Mesodermal cell (in vitro differentiated cells): ENCODE data around the gene SLC26A8.

Experiments
- H3K27ac ChIP-seq: 2 replicates; pipeline ENCODE4 v1.7.0; 2013; ENCODE audit warnings: mild to moderate bottlenecking, low read depth, low read length, moderate library complexity; ENCODE audit not compliant: severe bottlenecking
- H3K36me3 ChIP-seq: 2 replicates; pipeline ENCODE4 v1.7.1; 2013; ENCODE audit warnings: mild to moderate bottlenecking, low read length, moderate library complexity; ENCODE audit not compliant: control insufficient read depth, insufficient read depth
- H3K4me1 ChIP-seq: one replicate; pipeline ENCODE4 v1.7.1; 2013; ENCODE audit warnings: mild to moderate bottlenecking, low read length; ENCODE audit not compliant: insufficient read depth, control insufficient read depth, poor library complexity, severe bottlenecking
- H3K4me3 ChIP-seq: 2 replicates; pipeline ENCODE4 v1.7.0; 2013; ENCODE audit warnings: low read length, control low read depth, mild to moderate bottlenecking; ENCODE audit not compliant: insufficient read depth, poor library complexity, severe bottlenecking; ENCODE audit errors: extremely low read depth
- H3K9me3 ChIP-seq: 2 replicates; pipeline ENCODE4 v1.7.1; 2013; ENCODE audit warnings: mild to moderate bottlenecking, low read length, moderate library complexity; ENCODE audit not compliant: control insufficient read depth
- WGBS, 2 experiments: methylation state at CpG; one replicate each; pipeline ENCODE4 v1.1.5; 2013; ENCODE audit warnings: missing lambda C conversion rate in 2 of 2; ENCODE audit not compliant: insufficient coverage in 2 of 2; 5-methylcytosine and 5-hydroxymethylcytosine counted together

SLC26A8 gene

DNA sequence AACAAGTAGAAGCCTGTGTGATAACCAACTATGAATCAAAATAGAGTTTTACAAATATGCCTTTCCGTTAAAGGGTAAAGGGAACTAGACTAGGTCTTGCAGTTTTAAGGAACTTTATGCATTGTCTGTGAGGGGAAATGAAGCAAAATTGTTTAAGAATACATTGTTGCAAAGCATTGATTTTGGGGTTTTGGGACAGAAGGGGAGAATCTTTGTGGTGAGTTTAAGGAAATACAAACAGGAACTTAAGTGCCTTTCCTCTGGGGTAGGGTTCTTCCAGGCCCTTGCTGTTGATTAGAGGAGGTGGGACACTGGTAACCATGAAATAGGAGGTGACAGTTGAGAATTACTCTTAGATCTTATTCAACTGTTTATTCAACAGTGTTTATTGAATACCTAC is 7.8 kb upstream of the SLC26A8 start:
- peaks cover 5% of the 10 kb centered on the region for H3K4me1 ChIP-seq
- no peaks in the 10 kb centered on the region for H3K9me3 ChIP-seq
- H3K4me3 ChIP-seq, result no peak overlapping the region
- WGBS, 2 experiments, result 75 to 100% methylated on average over 1 of the region's 1 CpG
- H3K36me3 ChIP-seq, result peaks cover 3% of the 10 kb centered on the region
- H3K27ac ChIP-seq, result no peak overlapping the region

DNA sequence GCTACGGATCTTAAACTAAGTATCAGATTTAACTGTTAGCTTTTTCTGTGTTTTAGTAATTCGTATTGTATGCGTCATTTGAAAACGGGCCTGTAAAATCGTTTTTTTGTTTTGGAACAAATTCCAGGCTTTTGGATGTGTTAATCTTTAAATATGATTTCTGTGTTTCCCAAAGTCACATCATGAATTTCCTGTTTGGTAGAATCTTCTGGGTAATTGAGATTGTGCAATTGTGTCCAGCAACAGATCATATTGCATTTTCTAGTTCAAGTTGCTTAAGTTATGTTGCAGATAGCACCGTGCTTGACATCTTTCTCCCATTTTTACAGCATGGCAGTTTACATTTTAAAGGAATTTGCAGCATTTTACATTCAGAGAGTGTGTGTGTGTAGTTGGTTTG is 5.0 kb upstream of the SLC26A8 start:
- Histone ChIP-seq H3K27ac (no peak overlapping the region), H3K36me3 (peaks cover 3% of the 10 kb centered on the region), H3K4me1 (peaks cover 26% of the 10 kb centered on the region), H3K9me3 (no peaks in the 10 kb centered on the region), H3K4me3 (peak overlapping the region; percentile 95)
- WGBS, 2 experiments, result 54 to 63% methylated on average over 4 to 5 of the region's 6 CpGs

DNA sequence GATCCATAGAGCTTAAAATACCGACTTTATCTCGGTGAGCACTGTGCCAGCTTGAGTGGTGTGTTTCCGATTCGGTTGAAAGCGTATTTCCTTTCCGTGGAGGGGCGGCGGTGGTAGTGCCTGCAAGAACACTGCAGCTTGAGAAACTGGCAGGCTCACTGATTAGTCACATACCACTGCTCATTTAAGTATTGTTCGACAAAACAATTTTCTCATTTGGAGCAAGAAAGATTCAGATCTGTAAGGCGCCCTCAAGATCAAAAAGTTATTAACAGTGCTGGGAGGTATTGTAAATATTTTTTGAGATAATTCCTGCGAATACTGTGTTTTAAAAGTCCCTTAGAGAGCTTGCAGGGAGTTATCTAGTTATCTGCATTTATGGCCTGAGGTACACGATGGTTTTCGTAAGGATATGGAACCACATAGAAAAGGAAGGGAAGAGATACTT is 4.5 kb upstream of the SLC26A8 start:
- Histone ChIP-seq H3K4me1 (peaks cover 26% of the 10 kb centered on the region), H3K36me3 (peaks cover 3% of the 10 kb centered on the region), H3K9me3 (no peaks in the 10 kb centered on the region), H3K4me3 (peak overlapping the region; percentile 95), H3K27ac (peak overlapping the region; percentile 82)
- 1 to 5% methylated on average over 10 to 13 of the region's 13 CpGs for WGBS, 2 experiments

DNA sequence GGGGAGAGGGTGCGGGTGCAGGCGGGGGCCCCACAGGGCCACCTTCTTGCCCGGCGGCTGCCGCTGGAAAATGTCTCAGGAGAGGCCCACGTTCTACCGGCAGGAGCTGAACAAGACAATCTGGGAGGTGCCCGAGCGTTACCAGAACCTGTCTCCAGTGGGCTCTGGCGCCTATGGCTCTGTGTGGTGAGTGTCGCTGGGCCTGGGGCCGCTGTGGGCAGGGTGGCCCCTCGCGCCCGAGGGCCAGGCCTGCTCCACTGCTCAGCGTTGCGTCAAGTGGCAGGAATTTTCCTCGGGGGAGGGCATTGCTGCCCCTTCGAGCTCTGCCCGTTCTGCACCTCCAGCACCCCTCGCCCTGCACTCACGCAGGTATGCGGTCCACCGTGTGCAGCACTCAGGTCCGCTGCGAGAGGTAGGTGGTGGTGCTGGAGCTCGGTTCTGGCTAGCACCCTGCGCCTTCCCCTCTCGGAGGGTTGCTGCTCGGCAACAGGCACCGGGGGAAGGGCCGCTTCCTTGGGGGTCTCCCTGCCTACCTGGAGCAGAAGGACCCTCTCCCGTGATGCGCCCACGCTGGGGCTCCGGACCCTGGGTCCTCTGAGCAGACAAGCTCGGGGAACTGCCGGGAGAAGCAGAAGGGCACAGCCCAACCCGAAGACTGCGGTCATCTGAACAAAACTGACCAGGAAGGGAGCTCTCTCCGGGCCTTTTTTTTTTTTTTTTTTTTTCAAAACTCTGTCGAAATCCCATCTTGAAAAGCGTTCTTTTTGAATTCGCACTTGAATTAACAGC is 3.8 kb upstream of the SLC26A8 start:
- 0% methylated on average over 31 to 38 of the region's 44 CpGs for WGBS, 2 experiments
- Histone ChIP-seq H3K9me3 (no peaks in the 10 kb centered on the region), H3K4me1 (peaks cover 26% of the 10 kb centered on the region), H3K27ac (peak overlapping the region; percentile 82), H3K4me3 (peak overlapping the region; percentile 95), H3K36me3 (peaks cover 3% of the 10 kb centered on the region)

DNA sequence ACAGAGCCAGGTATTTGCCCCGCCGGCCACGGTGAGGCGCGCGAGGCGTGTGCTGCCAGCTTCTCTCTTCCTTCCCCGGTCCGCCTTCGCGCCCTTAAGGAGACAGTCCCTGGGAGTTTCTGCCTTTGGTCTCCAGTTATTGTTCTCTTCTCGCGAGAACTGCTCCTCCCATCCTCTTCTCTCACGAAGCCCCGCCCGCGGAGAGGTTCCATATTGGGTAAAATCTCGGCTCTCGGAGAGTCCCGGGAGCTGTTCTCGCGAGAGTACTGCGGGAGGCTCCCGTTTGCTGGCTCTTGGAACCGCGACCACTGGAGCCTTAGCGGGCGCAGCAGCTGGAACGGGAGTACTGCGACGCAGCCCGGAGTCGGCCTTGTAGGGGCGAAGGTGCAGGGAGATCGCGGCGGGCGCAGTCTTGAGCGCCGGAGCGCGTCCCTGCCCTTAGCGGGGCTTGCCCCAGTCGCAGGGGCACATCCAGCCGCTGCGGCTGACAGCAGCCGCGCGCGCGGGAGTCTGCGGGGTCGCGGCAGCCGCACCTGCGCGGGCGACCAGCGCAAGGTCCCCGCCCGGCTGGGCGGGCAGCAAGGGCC is 3.2 kb upstream of the SLC26A8 start, which contains the start of gene MAPK14:
MAPK14 (plus strand) TSS at position 308 of the 587 bp plus-strand sequence. CDS start 350 bp downstream, outside the sequence.
- peak within 1 kb of the TSS; percentile 95 for H3K4me3 ChIP-seq
- 0% methylated on average over 46 to 55 of the region's 62 CpGs for WGBS, 2 experiments
- peak within 1 kb of the TSS; percentile 90 for H3K27ac ChIP-seq
- H3K9me3 ChIP-seq, result no peaks in the 10 kb centered on the region
- peaks cover 26% of the 10 kb centered on the region for H3K4me1 ChIP-seq
- H3K36me3 ChIP-seq, result peaks cover 3% of the 10 kb centered on the region

DNA sequence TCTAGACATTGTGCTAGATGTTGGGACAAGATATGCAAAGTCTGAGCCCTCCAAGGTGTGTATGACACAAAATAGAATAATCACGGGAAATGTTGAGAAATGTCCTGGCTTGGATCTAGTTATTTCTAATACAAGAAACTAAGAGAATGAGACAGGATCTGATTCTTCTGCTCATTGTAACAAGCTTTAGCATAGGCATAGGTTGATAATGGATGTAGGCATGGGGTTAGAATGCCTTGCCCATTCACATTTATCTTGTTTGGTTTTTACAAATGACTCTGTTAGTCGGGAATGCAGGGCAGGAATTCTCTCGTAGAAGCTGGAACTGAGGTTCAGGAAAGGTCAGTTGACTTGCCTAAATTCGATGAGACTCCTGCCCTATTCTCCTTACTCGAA is 1.5 kb upstream of the SLC26A8 start:
- peaks cover 21% of the 10 kb centered on the region for H3K4me1 ChIP-seq
- 49 to 50% methylated on average over 2 to 3 of the region's 5 CpGs for WGBS, 2 experiments
- peak overlapping the region; percentile 90 for H3K27ac ChIP-seq
- H3K36me3 ChIP-seq, result no peaks in the 10 kb centered on the region
- H3K9me3 ChIP-seq, result no peaks in the 10 kb centered on the region
- no peak overlapping the region for H3K4me3 ChIP-seq

DNA sequence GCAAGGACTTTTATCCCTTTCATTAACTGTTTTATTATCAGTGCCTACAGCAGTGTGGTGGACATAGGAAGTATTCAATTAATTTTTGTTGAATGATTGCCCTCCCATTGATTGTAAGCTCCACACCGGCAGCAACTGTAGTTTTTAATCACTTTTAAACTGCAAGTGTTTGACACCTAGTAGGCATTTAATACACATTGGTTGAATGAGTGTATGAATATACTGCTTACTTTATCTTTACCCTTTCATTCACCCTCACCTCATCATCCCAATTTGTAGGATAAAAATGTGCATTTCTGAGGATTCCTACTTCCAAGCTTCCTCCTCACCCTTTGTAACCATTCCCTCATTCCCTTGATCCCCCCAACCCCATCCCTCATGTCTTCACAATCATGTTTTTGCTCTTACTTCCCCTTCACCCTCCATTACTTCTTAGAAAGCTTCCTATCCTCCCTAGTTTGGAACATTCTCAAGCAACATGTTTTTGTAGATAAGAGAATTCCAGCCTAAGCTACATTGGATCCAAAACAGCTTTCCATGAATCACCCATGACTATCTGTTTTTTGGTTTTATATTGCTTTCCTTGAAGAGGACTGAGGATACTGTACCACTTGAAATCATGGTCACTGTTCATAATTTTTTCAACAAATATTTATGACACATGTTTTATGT is 955 bp upstream of the SLC26A8 start:
- 100% methylated on average over 1 of the region's 1 CpG; no CpG with 5 or more reads in 1 of the 2 experiments for WGBS, 2 experiments
- Histone ChIP-seq H3K4me3 (no peak overlapping the region), H3K36me3 (no peaks in the 10 kb centered on the region), H3K9me3 (no peaks in the 10 kb centered on the region), H3K4me1 (peaks cover 21% of the 10 kb centered on the region), H3K27ac (peak overlapping the region; percentile 90)

DNA sequence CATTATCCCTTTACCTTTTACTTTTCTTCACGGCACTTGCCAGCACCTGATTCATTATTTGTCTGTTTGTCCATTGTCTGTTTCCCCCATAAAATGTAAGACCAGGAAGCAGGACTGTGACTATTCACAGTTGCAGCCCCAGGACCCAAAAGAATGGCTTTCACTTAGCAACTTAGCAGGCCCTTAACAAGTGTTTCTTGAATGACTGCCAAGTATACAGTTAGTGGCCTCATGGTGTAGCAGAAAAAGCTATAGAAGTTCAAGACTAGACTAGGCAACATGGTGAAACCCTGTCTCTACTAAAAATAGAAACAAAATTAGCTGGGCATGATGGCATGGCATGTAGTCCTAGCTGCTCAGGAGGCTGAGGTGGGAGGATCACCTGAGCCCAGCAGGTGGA is 4.3 kb downstream of the SLC26A8 start:
- Histone ChIP-seq H3K36me3 (no peaks in the 10 kb centered on the region), H3K9me3 (no peaks in the 10 kb centered on the region), H3K4me1 (peaks cover 7% of the 10 kb centered on the region), H3K27ac (no peak overlapping the region), H3K4me3 (no peak overlapping the region)
- 33 to 60% methylated on average over 1 of the region's 1 CpG for WGBS, 2 experiments

DNA sequence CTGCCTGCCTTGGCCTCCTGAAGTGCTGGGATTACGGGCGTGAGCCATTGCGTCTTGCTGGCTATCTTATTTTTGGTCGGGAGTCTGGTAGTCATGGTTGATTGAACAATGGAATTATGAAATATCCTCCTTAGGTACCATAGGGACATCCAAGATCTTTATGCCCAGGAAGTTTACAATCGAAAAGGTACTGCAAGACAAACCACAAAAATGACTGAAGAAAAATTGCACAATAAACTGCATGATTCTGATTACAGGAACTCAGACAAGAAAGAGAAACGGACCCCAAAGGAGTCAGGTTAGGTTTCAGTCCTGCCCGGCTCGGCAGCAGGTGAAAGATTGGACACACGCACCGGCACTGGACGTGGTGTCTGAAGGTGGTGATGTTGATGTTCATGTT is 5.3 kb downstream of the SLC26A8 start:
- WGBS, 2 experiments, result 92 to 98% methylated on average over 6 of the region's 11 CpGs
- Histone ChIP-seq H3K4me3 (no peak overlapping the region), H3K4me1 (no peaks in the 10 kb centered on the region), H3K9me3 (no peaks in the 10 kb centered on the region), H3K36me3 (no peaks in the 10 kb centered on the region), H3K27ac (no peak overlapping the region)

DNA sequence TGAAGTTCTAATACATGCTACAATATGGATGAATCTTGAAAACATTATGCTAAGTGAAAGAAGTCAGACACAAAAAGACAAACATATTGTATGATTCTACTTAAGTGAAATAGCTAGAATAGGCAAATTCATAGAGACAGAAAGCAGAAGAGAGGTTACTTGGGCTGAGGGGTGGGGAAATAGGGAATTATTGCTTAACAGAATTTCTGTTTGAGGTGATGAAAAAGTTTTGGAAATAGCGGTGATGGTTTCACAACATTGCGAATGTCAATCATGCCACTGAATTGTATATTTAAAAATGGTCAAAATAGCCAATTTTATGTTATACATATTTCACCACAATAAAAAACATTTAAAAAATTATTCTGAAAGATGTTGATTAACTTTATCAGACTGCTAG is 6.1 kb downstream of the SLC26A8 start:
- Histone ChIP-seq H3K4me1 (no peaks in the 10 kb centered on the region), H3K27ac (no peak overlapping the region), H3K9me3 (no peaks in the 10 kb centered on the region), H3K36me3 (no peaks in the 10 kb centered on the region), H3K4me3 (no peak overlapping the region)
- no CpG with 5 or more reads among the region's 2 CpGs for WGBS, 2 experiments
